Astrocyte of the spinal cord (primary cell): Measurements from ENCODE around the gene SNX2.
A peak's percentile ranks its signal among the peaks of the same experiment; 100 is the strongest.

ENCODE experiments used
- DNase-seq: peaks from one replicate; pipeline ENCODE4 v3.0.0; 2011; ENCODE audit warnings: low read depth, low spot score
- H3K4me3 ChIP-seq: 2 replicates; pipeline ENCODE4 v1.5.1; 2011; ENCODE audit warnings: low read depth, mild to moderate bottlenecking, low read length, moderate library complexity
- CTCF ChIP-seq: IDR thresholded peaks from 2 replicates; pipeline ENCODE4 v1.5.1; 2012; ENCODE audit warnings: low read depth, mild to moderate bottlenecking, low read length, inconsistent platforms
- in situ Hi-C: cut with HindIII; loops from 2 replicates; pipeline ENCODE4 v1.10.0; 2017; ENCODE audit warnings: low sequenced_read_pairs

Gene SNX2

GRCh38 chr5:122863721-122864120 is 88.8 kb downstream of the SNX2 start:
- no peak overlapping the region for H3K4me3 ChIP-seq
- no peak for TF ChIP-seq CTCF
- in situ Hi-C loops = no loop called here
- DNase-seq = no peak

- in situ Hi-C loops = no loop called here
Observed at GRCh38 chr5:122864400-122864799, 89.5 kb downstream of the SNX2 start.

GRCh38 chr5:122864842-122865241 is 90.0 kb downstream of the SNX2 start:
- TF ChIP-seq CTCF = no peak
- in situ Hi-C loops = no loop called here
- no peak for DNase-seq
- no peak overlapping the region for H3K4me3 ChIP-seq

More at GRCh38 chr5:122864400-122864799, 89.5 kb downstream of the SNX2 start:
- no peak for TF ChIP-seq CTCF
- DNase-seq = no peak
- H3K4me3 ChIP-seq = no peak overlapping the region

GRCh38 chr5:122870219-122870856 is 95.5 kb downstream of the SNX2 start:
- DNase-seq = peak; percentile 21
- no peak overlapping the region for H3K4me3 ChIP-seq
- in situ Hi-C loops = no loop called here
- no peak for TF ChIP-seq CTCF

- no peak for DNase-seq
- in situ Hi-C loops = no loop called here
- TF ChIP-seq CTCF = no peak
- H3K4me3 ChIP-seq = no peak overlapping the region
Observed at GRCh38 chr5:122871661-122872060, 96.8 kb downstream of the SNX2 start.

GRCh38 chr5:122874179-122874875 is 99.4 kb downstream of the SNX2 start:
- no peak for DNase-seq
- H3K4me3 ChIP-seq = no peak overlapping the region
- TF ChIP-seq CTCF = no peak
- in situ Hi-C loops = no loop called here
